HG02588 (cell line): ENCODE results near the gene SCUBE1.

Experiments used
- ATAC-seq: cut with Tn5 transposase; IDR thresholded peaks from one replicate; pipeline ENCODE4 v1.9.1; 2021; ENCODE audit warnings: mild to moderate bottlenecking, moderate library complexity; ENCODE audit not compliant: unreplicated experiment

SCUBE1 gene

DNA sequence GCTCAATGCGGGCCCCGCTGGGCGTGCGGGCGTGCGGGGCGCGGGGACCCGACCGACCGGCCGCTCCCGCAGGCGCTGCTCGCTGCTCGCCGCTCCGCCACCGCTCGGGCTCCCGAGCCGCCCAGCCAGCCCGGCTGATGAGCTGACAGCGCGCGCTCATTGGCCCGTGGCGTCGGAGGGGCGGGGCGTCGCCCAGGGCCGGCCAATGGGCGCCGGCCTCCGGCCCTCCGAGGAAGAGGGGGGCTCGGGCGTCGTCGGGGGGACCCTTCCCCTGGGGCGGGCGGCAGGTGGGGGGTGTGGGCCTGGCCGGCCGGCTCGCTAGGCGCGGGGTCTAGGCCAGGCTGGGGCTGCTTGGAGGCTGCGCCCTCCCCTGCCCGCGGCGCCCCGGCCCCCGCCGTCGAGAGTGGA lies at the start of gene SCUBE1:
Gene SCUBE1 (minus strand): TSS at position 111 of the 408 bp plus-strand sequence. CDS start 111 bp downstream, outside the sequence.
- no peak for ATAC-seq

DNA sequence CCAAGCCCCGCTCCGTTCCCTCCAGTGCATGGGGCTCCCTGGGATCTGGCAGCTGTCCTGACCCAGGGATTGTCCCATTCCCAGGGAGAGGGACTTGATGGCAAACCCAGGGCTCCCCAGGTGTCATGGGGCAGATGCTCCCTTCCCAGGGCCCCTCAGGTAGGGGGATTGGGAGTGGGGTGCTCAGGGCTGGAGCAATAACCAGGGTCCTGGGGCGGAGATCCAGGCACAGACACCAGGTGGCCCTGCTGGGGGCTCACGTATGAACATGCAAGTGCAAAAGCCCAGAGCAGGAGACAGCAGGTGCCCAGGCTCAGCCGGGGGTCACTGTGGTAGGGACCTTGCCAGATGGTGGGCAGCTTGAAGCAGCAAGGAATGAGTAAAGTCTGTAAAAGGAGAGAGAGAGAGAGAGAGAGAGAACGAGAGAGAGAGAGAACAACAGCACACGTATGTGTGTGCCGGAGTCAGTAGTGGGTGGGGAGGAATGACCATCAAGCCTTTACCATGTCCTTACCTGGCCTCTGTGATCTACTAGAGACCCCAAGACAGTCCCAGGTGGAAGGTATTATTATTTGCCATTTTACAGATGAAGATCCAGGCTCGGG lies 49.3 kb upstream of the SCUBE1 start:
- no peak for ATAC-seq

DNA sequence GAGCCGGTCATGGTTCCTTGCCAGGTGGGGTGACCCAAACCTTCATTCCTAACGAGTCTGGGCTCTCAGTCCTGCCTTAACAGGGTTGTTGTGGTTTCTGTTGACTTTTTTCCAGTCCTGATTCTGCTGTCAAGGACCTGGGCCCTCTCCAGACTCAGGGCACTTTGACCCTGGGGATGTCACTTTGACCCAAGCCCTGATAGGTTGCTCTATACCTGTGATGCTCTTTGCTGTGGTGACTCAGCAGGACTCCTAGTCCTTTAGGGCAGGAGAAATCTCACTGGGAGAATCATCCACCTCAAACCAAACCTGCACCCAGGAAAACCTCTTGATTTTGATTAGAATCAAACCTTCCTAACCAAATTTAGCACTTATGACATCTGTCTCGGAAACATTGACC lies 48.1 kb upstream of the SCUBE1 start:
- ATAC-seq: no peak

DNA sequence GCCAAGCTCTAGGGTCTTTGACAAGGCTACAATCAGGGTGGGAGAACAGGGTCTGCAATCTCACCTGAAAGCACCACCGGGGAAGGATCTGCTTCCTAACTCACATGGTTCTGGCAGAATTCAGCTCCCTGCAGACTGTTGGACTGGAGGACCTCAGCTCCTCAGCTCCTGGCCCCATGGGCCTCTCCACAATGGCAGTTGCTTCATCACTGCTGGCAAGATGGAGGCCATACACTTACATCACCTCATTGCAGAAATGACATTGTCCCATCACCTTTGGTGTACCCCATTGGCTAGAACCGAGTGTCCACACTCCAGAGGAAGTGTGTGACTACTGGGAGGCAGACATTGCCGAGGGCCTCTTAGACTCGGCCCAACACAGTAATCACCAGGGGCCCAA lies 47.7 kb upstream of the SCUBE1 start:
- no peak for ATAC-seq

DNA sequence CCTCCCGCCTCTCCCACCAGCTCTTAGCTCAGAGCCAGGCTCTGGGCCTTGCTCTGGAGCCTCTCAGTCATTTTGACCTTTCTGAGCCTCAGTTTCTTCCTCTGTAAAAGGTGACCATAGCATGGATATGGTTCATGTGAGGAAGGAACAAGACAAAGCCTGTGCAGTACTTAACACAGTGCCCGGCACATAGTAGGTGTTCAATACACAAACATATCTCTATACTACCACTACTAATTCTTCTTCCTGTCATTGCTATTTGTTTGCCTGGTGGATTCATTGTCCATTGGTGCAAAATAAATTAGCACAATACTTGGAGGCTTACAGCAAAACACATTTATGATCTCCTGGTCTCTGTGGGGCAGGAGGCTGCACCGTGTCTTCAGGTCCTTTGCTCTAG lies 47.0 kb upstream of the SCUBE1 start:
- no peak for ATAC-seq

DNA sequence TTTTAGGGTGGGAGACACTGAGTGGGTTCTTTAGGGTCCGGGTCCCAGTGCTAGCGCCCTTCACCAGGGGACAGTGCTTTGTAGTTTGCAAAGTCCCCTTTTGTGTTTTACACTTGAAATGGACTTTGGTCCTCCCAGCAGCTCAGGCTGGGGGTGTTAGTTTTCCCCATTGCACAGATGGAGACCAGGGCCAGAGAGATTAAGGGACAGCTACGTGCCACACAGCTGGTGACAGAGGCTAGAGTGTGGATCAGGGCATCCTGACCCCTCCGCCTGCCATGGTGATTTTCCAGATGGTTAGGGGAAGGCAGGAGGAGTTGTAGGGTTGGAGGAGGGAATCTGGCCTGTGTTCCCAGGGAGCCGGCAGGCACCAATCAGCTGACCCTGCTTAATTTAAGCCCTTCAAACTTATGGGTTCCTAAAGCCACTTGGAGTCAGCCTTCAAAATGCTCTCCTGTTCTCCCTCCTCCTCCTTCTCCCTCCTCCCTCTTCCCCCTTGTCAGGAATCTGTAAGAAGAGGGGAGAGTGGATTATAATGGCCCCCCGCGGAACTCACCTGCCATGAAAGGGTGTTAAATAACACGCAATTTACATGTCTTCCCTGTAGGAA lies 46.2 kb upstream of the SCUBE1 start:
- ATAC-seq: no peak

DNA sequence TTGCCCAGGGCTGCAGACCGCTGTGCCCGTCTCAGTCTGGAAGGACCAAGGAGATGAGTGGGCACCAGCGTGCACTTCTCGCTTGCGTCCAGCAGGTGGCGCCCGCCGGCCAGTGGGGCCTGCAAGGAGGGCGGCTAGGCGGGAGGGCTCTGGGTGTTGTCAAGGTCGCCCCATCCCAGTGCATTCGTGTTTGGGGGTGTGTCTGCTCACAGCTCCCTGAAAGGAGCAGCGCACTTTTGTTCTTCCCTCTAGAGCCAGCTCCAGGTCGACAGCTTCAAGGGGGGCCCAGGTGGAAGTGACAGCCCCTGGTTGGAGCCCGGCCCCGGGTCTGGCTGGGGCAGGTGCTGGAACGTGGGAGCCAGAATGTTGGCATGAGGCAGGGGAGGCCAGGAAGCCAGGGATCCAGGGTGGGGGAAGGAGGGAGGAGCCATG lies 45.3 kb upstream of the SCUBE1 start:
- no peak for ATAC-seq

DNA sequence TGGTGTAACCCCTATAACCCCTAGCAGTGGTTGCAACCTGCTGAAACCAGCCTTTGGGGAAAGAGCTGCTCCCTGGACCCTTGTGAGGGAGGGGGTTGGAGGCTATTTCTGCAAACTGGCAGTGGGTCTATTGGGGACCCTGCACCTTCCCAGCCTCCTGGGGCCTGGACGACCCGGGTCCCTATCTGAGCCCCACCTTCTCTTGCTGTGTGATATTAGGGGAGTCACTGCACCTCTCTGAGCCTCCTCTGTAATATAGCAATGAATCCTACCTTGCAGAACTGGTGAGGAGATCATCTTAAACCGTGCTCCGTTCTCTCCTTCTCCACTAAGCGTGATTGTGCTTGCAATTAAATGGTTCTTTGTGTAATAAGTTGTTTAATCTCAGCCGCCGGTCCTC lies 44.6 kb upstream of the SCUBE1 start:
- no peak for ATAC-seq

DNA sequence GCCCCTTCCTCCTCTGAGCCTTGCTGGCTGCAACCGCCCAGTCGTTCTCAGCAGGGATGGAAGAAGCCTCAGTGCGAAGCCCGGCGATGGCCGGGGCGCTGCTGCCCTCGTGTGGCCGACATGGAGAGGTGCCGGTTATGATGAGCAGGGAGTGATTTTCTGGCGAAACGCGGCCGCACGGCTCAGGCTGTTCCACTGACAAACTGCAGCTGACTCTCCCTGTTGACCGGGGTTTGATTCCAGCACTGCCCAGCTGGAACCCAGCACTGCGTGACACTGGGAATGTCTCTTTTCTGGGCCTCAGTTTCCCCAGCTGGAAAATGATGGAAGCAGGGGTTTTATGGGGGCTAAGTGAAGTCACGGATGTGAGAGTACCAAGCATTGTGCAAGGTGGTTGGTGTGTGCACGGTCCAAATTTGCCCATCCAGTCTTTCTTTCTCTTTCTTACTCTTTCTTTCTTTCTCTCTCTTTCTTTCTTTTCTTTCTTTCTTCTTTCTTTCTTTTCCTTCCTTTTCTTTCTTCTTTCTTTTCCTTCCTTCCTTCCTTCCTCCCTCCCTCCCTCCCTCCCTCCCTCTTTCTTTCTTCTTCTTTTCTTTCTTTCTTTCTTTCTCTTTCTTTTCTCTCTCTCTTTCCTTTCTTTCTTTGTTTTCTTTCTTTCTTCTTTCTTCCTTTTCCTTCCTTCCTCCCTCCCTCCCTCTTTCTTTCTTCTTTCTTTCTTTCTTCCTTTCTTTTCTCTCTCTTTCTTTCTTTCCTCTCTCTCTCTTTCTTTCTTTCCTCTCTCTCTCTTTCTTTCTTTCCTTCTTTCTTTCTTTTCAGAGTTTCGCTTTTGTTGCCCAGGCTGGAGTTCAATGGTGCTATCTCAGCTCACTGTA lies 42.8 kb upstream of the SCUBE1 start:
- no peak for ATAC-seq

DNA sequence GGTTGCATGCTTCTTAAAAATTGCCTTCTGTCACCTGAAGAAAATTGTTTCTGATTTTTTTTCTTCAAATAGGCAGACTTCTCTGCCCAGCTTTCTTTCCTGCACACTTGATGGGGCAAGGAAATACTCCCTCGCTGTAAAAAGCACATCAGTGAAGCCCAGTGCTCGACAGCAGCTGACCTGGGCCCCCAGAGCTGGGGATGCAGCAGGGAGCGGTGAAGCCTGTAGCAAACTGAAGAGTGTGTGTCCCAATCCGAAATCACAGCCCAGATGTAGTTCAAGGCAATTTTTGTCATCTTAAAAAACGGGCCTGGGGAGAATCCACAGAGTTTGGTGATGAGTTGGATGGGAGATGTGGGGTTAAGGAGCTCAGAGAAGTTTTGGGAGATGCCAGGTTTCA lies 41.7 kb upstream of the SCUBE1 start:
- no peak for ATAC-seq

DNA sequence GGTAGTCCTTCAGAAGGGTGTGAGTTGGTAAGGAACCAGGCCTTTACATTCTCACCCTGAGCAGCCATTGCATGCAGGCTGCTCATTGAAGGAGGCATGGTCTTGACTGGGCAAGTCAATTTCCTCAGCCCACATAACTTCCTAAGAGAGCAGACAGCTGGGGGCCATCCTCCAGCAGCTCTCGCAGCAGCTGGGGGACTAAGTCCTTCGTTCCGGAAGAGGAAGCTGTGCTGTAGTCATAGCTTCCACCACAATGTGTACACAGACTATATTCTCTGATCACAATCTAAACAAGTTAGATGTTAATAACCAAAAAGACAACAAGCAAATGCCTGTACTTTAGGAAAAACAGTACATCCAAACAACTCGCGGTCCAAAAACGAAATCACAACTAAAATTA lies 38.5 kb upstream of the SCUBE1 start:
- ATAC-seq: no peak

DNA sequence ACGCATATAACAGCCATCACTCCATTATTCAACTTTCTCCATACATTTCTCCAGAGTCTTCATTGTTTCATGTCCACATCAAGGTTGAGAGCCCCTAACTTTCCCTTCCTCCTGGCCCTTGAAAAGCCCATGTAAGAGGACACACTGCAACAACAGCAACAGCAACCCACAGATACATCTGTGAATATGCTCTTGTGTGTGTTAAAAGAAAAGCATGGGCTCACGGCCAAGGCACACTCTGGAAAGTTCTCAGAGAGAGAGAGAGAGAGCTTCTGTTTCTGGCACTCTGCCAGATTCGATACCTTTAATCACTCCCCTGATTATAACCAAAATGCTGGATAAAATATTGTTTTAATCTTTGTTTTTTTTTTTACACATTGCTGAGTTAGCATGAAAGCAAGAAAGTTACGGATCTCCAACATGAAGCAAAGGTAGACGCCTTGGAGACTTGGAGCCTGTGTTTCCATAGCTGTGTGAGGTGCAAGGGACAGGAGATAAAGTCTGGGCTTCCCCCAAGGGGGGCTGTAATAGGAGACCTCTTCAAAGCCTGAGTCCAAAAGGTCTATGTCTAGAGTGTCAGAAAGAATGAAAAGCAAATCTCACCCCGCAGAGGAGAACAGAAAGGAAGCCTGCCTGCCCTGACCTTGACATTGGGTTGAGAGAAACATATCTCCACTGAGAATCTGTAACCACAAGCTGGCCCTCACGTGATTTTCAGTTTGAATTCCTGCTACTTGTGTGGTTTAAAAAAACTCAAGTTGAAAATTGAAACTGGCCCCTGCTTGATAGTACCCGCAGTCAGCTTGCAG lies 34.9 kb upstream of the SCUBE1 start:
- ATAC-seq: peak; percentile 50

DNA sequence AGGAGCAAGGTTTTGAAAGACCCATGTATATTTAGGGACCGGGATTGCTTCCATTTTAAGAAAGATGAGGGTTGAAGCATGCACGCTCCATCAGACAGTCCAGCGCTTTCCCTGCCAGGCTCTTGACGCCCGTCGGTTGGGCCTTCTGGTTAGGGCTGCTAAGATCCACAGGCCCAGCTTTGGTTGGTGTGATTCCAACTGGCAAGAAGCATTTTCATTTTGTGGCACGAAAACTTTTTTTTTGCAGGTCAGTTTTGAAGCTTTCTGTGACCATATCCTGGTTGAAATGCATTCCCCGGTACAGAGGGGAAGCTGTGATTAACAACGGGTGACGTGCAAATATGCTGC lies 34.4 kb upstream of the SCUBE1 start:
- no peak for ATAC-seq

DNA sequence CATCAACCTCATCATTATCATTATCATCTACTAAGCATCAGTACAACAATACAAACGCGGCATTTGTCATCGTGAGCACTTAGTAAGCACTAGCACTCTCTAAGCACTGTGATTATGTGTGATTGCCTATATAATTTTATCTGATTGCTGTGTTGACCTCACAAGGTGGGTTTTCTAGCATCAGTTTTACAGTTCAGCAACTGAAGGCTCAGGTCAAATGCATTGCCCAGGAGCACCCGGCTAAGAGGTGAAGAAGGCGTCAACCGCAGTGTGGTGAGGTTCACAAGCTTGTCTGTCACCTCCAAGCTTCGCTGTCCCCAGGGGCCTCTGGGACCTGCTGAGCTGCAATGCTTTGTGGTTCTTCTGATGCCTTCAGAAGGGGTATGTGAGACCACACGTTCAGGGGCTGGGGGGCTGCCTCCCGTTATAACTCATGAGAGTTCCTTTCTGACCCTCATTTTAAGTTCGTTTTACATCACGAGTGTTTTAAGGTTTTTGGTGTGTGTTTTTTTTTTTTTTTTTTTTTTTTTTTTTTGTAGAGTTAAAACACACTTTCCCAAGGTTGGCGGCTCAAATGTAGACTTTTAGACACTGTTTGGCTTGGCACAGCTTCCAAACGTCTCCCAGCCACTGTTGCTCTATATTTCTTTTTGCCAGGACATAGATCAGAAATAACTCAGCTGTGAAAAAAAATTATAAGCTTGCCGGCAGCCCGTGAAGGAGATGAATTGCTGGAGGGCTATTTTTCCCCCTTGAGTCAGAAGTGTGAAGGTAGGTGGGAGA lies 33.8 kb upstream of the SCUBE1 start:
- ATAC-seq: no peak

DNA sequence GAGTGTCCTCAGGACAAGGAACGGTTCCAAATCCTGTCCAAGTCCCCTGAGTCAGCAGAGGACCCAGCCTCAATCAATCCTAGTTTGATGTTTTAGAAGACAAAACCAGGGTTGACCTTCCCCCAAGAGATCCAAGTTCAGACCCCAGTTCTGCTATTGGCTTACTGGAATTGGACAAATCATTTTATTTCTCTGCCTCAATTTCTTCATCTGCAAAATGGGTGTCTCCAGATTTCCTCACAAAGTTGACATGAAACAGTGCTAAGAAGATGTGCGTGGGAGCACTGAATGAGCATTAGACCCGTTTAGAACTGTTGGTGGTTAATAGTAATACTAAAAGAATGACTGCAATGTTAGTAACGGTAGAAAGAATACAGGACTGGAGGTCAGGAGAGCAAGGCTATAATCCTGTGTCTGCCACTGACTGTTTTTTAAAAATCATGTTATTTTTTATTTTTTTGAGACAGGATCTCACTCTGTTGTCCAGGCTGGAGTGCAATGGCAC lies 32.8 kb upstream of the SCUBE1 start:
- no peak for ATAC-seq

DNA sequence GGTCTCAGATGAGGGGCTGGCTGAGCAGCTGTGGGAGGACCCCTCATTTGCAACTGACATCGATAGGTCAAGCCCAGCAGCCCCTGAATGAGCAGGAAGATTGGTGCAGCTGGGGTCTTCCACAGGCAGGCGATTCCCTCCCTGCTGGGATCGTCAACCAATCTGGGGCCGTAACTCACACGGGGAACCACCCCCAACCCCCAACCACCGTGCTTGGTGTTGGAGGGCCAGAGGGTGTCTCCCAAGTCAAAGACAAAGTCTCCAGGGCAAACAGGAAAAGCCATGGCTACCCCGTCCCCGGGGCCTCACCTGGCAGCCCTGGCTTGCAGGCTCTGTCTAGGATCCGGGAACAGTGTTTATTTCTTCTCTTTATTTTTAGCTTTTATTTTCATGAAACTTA lies 26.9 kb upstream of the SCUBE1 start:
- ATAC-seq: no peak

DNA sequence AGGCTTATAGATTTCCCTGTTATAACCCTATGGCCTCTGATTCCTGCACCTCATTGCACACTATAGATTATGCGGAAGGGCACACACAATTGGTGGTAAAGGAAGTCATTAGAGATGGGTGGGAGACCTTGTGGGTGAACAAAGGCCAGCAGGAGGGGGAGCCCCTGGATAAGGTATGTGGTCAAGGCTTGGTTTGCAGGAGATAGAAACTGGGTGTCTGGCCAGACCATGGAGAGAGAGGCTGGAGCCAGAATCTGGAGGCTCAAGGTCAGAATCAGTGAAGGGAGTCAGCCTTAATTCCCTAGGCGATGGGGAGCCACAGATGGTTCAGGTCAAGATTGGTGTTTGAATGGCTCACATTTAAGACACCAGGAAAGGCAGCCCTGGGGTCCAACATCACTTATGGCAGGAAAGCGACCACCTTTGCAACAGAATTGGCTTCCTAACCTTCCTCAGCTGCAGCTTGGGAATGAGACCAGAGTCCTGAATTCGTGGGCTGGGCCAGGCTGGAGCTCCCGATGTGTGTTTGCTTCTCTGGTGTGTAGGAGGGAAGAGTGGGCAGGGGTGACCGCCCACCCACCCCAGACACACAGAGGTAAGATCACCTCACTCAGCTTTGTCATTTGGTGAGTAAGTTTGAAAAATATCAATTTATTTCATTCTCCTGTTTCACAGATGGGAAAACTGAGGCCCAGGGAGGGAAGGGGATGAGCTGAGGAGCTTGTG lies 22.7 kb upstream of the SCUBE1 start:
- ATAC-seq: no peak

DNA sequence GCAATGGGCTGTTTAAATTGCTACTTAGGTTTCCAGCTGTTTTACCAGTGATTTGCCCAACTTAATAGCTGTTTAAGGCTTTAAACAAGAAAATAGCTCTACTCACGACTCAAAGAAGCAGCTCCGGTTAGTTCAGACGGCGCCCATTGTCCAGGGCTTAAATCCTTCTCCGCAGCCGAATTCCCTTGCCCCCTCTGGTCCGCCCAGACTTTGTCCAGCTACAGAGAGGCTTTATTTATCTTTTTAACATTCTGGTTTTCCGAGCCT lies 20.9 kb upstream of the SCUBE1 start:
- ATAC-seq: no peak

DNA sequence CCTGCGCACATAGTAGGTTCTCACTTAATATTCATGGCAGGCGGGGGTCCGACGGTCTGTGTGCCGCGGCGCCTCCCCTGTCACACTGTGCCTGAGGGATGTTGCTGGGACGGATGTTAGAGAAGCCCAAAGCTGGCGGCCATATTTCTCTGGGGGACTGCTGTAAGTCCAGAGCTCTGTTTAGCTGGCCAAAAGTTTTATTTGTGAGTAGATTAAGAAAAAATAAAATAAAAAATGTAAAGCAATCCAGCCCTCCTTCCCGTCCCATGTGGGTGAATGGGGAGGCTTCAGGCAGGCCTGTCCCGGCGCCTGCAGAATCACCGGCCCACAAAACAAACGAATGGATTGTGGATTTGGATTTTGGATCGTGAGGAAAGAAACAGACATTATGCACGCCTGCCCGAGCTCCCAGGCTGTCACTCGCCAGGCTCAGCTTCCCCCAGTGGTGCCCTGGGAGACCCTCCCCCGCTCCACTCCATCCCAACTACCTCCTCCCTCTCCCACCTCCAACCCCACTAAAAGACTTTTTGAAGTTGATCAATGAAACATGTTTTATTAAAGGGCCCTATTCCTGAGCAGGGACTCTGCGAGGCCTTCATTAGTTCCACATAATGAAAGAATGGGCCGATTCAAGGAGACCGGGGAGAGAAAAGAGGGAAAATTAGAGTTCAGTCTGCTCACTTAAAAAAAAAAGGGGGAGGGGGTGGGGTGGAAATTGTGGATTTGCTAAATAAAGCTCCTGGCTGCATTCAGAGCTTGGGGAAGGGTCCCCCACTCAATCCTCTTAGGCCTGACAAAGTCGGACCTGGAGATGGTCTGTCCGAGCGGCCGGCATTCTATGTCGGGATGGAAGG lies 20.4 kb upstream of the SCUBE1 start:
- no peak for ATAC-seq
